GM21360 (cell line): ENCODE measurements around the gene CEP295NL.
"Not testable (repeated sequence)": the region's sequence is repeated elsewhere in the genome, so short reads cannot be mapped to it uniquely, and the experiment has no call there.

Experiments
- ATAC-seq: cut with Tn5 transposase; IDR thresholded peaks from one replicate; pipeline ENCODE4 v1.9.1; 2021; ENCODE audit warnings: mild to moderate bottlenecking, moderate library complexity; ENCODE audit not compliant: unreplicated experiment

Gene CEP295NL

GRCh38 chr17:78868391-78868790 is 34.6 kb downstream of the CEP295NL start:
- no peak for ATAC-seq

GRCh38 chr17:78867046-78867445 is 36.0 kb downstream of the CEP295NL start:
- not testable (repeated sequence) for ATAC-seq

GRCh38 chr17:78865682-78866390 is 37.2 kb downstream of the CEP295NL start:
- no peak for ATAC-seq

- ATAC-seq, result no peak
These were observed 38.9 kb downstream of the CEP295NL start for GRCh38 chr17:78864117-78864516.

GRCh38 chr17:78862073-78863023 is 40.7 kb downstream of the CEP295NL start:
- no peak for ATAC-seq

GRCh38 chr17:78861229-78861628 is 41.8 kb downstream of the CEP295NL start:
- ATAC-seq, result no peak

GRCh38 chr17:78859051-78859450 is 44.0 kb downstream of the CEP295NL start:
- ATAC-seq, result no peak

GRCh38 chr17:78857266-78857665 is 45.7 kb downstream of the CEP295NL start:
- ATAC-seq, result no peak

GRCh38 chr17:78855561-78856165 is 47.3 kb downstream of the CEP295NL start:
- no peak for ATAC-seq

GRCh38 chr17:78854508-78854907 is 48.5 kb downstream of the CEP295NL start:
- no peak for ATAC-seq

- ATAC-seq, result no peak
These were observed 49.0 kb downstream of the CEP295NL start for GRCh38 chr17:78853926-78854394.

GRCh38 chr17:78852709-78853121 is 50.3 kb downstream of the CEP295NL start:
- no peak for ATAC-seq

- ATAC-seq, result no peak
These were observed 54.0 kb downstream of the CEP295NL start for GRCh38 chr17:78849026-78849425.

- ATAC-seq, result no peak
These were observed 55.9 kb downstream of the CEP295NL start for GRCh38 chr17:78847052-78847451.

GRCh38 chr17:78844301-78845005 is 58.5 kb downstream of the CEP295NL start:
- ATAC-seq, result no peak

GRCh38 chr17:78842881-78843565 is 60.0 kb downstream of the CEP295NL start:
- no peak for ATAC-seq

GRCh38 chr17:78840780-78841611 is 62.0 kb downstream of the CEP295NL start, which contains the start of gene USP36:
TSS of gene USP36 (minus strand) at chr17:78840814. CDS start at chr17:78836363, 4,451 bp downstream.
- peak; percentile 79 for ATAC-seq
